ENCODE measurements around the gene CCDC117. TPM values are rescaled to one million over a fixed set of nuclear protein-coding genes. Genes with fewer than 3 reads are reported as not detected.
A peak's percentile ranks its signal among the peaks of the same experiment; 100 is the strongest.
"Not testable (repeated sequence)": the region's sequence is repeated elsewhere in the genome, so short reads cannot be mapped to it uniquely, and the experiment has no call there.

Gene CCDC117
- 12.3 TPM for total RNA-seq
- long read RNA-seq, transcript CCDC117-201 (5 exons, 3,985 nt) = major isoform, 15 of 21 reads
- long read RNA-seq, partial matches to known transcripts = 2 of 21 reads
- long read RNA-seq, other reads (novel, unspliced or antisense) = 4 of 21 reads

GRCh38 chr22:28772633-28773460 is at the start of gene CCDC117:
Gene CCDC117, plus strand, starts transcription at chr22:28772695. Its CDS starts 155 bp downstream, at chr22:28772850.
- DNase-seq (ENCODE audit: low spot score) = peak; percentile 98
- intact Hi-C loops (cut with DNase I) = loop anchor here (1.0 to 2.0 kb wide), 2 partner anchors 27 to 30 kb away; partner anchors contain the start of genes HSCB and XBP1

- no peak for DNase-seq (ENCODE audit: low spot score)
- intact Hi-C loops (cut with DNase I) = no loop called here
Measured at GRCh38 chr22:28728002-28728401, 44.5 kb upstream of the CCDC117 start.

GRCh38 chr22:28728621-28729313 is 43.7 kb upstream of the CCDC117 start:
- DNase-seq (ENCODE audit: low spot score) = no peak
- intact Hi-C loops (cut with DNase I) = no loop called here

- no peak for DNase-seq (ENCODE audit: low spot score)
- intact Hi-C loops (cut with DNase I) = no loop called here
Measured at GRCh38 chr22:28730179-28730578, 42.3 kb upstream of the CCDC117 start.

GRCh38 chr22:28734393-28734792 is 38.1 kb upstream of the CCDC117 start:
- intact Hi-C loops (cut with DNase I) = no loop called here

GRCh38 chr22:28736301-28737155 is 36.0 kb upstream of the CCDC117 start:
- no peak for DNase-seq (ENCODE audit: low spot score)
- intact Hi-C loops (cut with DNase I) = no loop called here

More at GRCh38 chr22:28734393-28734792, 38.1 kb upstream of the CCDC117 start:
- DNase-seq (ENCODE audit: low spot score) = no peak

GRCh38 chr22:28737701-28738100 is 34.8 kb upstream of the CCDC117 start:
- DNase-seq (ENCODE audit: low spot score) = no peak
- intact Hi-C loops (cut with DNase I) = no loop called here

- intact Hi-C loops (cut with DNase I); DNase-seq (ENCODE audit: low spot score): not testable (repeated sequence)
Measured at GRCh38 chr22:28738876-28739275, 33.6 kb upstream of the CCDC117 start.

- no peak for DNase-seq (ENCODE audit: low spot score)
- intact Hi-C loops (cut with DNase I) = no loop called here
Measured at GRCh38 chr22:28741200-28741784, 31.2 kb upstream of the CCDC117 start.

- DNase-seq (ENCODE audit: low spot score) = peak; percentile 99
- intact Hi-C loops (cut with DNase I) = loop anchor here (2.0 kb wide), 1 partner anchor 31 kb away; the partner anchor contains the start of gene CCDC117
Measured at GRCh38 chr22:28741785-28742561, 30.5 kb upstream of the CCDC117 start, which contains the start of the genes CHEK2 and HSCB. Gene CHEK2, minus strand, starts transcription at chr22:28741820. Its CDS starts 7,099 bp downstream, at chr22:28734721. Gene HSCB, plus strand, starts transcription at chr22:28742039. Its CDS starts 57 bp downstream, at chr22:28742096.

- intact Hi-C loops (cut with DNase I) = loop anchor here (2.0 kb wide), 1 partner anchor 30 kb away; the partner anchor contains the start of gene CCDC117
- no peak for DNase-seq (ENCODE audit: low spot score)
Measured at GRCh38 chr22:28742562-28742962, 29.9 kb upstream of the CCDC117 start.

- intact Hi-C loops (cut with DNase I) = loop anchor here (2.0 kb wide), 1 partner anchor 29 kb away; the partner anchor contains the start of gene CCDC117
- no peak for DNase-seq (ENCODE audit: low spot score)
Measured at GRCh38 chr22:28743852-28744251, 28.6 kb upstream of the CCDC117 start.

GRCh38 chr22:28750471-28750881 is 22.0 kb upstream of the CCDC117 start:
- intact Hi-C loops (cut with DNase I) = no loop called here
- no peak for DNase-seq (ENCODE audit: low spot score)

GRCh38 chr22:28754512-28754911 is 18.0 kb upstream of the CCDC117 start:
- intact Hi-C loops (cut with DNase I); DNase-seq (ENCODE audit: low spot score): not testable (repeated sequence)

- no peak for DNase-seq (ENCODE audit: low spot score)
- intact Hi-C loops (cut with DNase I) = no loop called here
Measured at GRCh38 chr22:28759861-28760560, 12.5 kb upstream of the CCDC117 start.

GRCh38 chr22:28761449-28761755 is 11.1 kb upstream of the CCDC117 start:
- intact Hi-C loops (cut with DNase I) = no loop called here
- no peak for DNase-seq (ENCODE audit: low spot score)

GRCh38 chr22:28762000-28762399 is 10.5 kb upstream of the CCDC117 start:
- intact Hi-C loops (cut with DNase I); DNase-seq (ENCODE audit: low spot score): not testable (repeated sequence)
